HCT116 (cell line): Measurements from ENCODE around the gene IL20.

Experiments used
- CTCF ChIP-seq, 3 experiments: fragments of 200-600 bp in 1 of 3; sonication (generic) in 1 of 3; IDR thresholded peaks in 2 of 3; conservative IDR thresholded peaks in 1 of 3; 2 replicates each; pipeline ENCODE4 v1.5.1; 2012 to 2017; ENCODE audit warnings: low read depth in 2 of 3, low read length in 2 of 3, antibody characterized with exemption in 1 of 3, borderline replicate concordance in 1 of 3, control low read depth in 1 of 3, mild to moderate bottlenecking in 1 of 3, mixed read lengths in 1 of 3, mixed run types in 1 of 3, moderate library complexity in 1 of 3; ENCODE audit not compliant: insufficient read depth in 1 of 3
- EZH2phosphoT487 ChIP-seq: fragments of 200-600 bp; IDR thresholded peaks from 2 replicates; pipeline ENCODE4 v1.6.1; 2018; ENCODE audit warnings: antibody characterized with exemption, borderline replicate concordance
- POLR2A ChIP-seq: IDR thresholded peaks from 2 replicates; pipeline ENCODE4 v1.7.0; 2011; ENCODE audit warnings: borderline replicate concordance; ENCODE audit not compliant: insufficient read depth, insufficient read length; ENCODE audit errors: extremely low read depth
- RAD21 ChIP-seq: IDR thresholded peaks from 2 replicates; pipeline ENCODE4 v1.6.1; 2012; ENCODE audit warnings: low read depth, mild to moderate bottlenecking
- ZFX ChIP-seq: fragments of 450-650 bp; IDR thresholded peaks from 2 replicates; pipeline ENCODE4 v1.6.1; 2017

GRCh38 chr1:206909883-206910318 is 44.5 kb downstream of the IL20 start:
- no peak for TF ChIP-seq EZH2phosphoT487
- TF ChIP-seq POLR2A, result no peak
- no peak for TF ChIP-seq ZFX
- no peak for TF ChIP-seq CTCF (IDR thresholded peaks at IDR 0.05 in 2 of 3, conservative IDR thresholded peaks at IDR 0.05 in 1 of 3; ENCODE audit: borderline replicate concordance in 1 of 3, insufficient read depth in 1 of 3, low read depth in 2 of 3, low read length in 2 of 3)
- no peak for TF ChIP-seq RAD21
